ENCODE measurements around the gene KLK7. TPM values are rescaled to one million over a fixed set of nuclear protein-coding genes. Genes with fewer than 3 reads are reported as not detected.

KLK7 gene
- total and polyA plus RNA-seq, 4 donors: 0.05 to 0.31 (median 0.14) TPM; not detected in 1

GRCh38 chr19:51027126-51027806 lies 43.5 kb upstream of the KLK7 start:
- Histone ChIP-seq H3K27ac (ENCODE audit: low read depth in 1 of 2, low read length in 1 of 2) (no peak overlapping the region), H3K4me3 (no peak overlapping the region), H3K9me3 (ENCODE audit: control insufficient read depth in 4 of 4, insufficient read depth in 3 of 4, low read length in 3 of 4) (peaks cover 0 to 11% (median 0%) of the 10 kb centered on the region in 4 donors), H3K4me1 (ENCODE audit: control insufficient read depth in 5 of 5, insufficient read depth in 5 of 5, low read length in 5 of 5) (no peaks in the 10 kb centered on the region), H3K9ac (ENCODE audit: insufficient read depth in 1 of 2, low read length in 2 of 2) (no peak overlapping the region), H3K27me3 (ENCODE audit: control insufficient read depth in 3 of 3, insufficient read depth in 3 of 3, low read length in 2 of 3) (peaks cover 0 to 8% (median 3%) of the 10 kb centered on the region in 3 donors), H3K36me3 (ENCODE audit: control insufficient read depth in 4 of 4, insufficient read depth in 4 of 4, low read length in 4 of 4) (no peaks in the 10 kb centered on the region)
- DNase-seq (no peak), ATAC-seq (ENCODE audit: insufficient read depth, low FRiP score) (no peak)
- WGBS, 2 donors: 39 to 53% methylated on average over 14 of the region's 14 CpGs
- TF ChIP-seq CTCF (IDR thresholded peaks at IDR 0.05; ENCODE audit: control extremely low read depth, extremely low read depth): no peak

GRCh38 chr19:51026554-51026831 lies 42.8 kb upstream of the KLK7 start, which contains the start of gene KLK11:
TSS of gene KLK11 (minus strand) at chr19:51026616. CDS start at chr19:51025631, 985 bp downstream.
- Histone ChIP-seq H3K27me3 (ENCODE audit: control insufficient read depth in 3 of 3, insufficient read depth in 3 of 3, low read length in 2 of 3) (peaks cover 0 to 8% (median 3%) of the 10 kb centered on the region in 3 donors), H3K4me1 (ENCODE audit: control insufficient read depth in 5 of 5, insufficient read depth in 5 of 5, low read length in 5 of 5) (no peaks in the 10 kb centered on the region), H3K9ac (ENCODE audit: insufficient read depth in 1 of 2, low read length in 2 of 2) (no peak within 1 kb of the TSS), H3K36me3 (ENCODE audit: control insufficient read depth in 4 of 4, insufficient read depth in 4 of 4, low read length in 4 of 4) (no peaks in the 10 kb centered on the region), H3K4me3 (no peak within 1 kb of the TSS), H3K9me3 (ENCODE audit: control insufficient read depth in 4 of 4, insufficient read depth in 3 of 4, low read length in 3 of 4) (peaks cover 0 to 11% (median 0%) of the 10 kb centered on the region in 4 donors), H3K27ac (ENCODE audit: low read depth in 1 of 2, low read length in 1 of 2) (no peak within 1 kb of the TSS)
- WGBS, 2 donors: 77 to 88% methylated on average over 11 of the region's 11 CpGs
- ATAC-seq (ENCODE audit: insufficient read depth, low FRiP score): peak; percentile 51
- no peak for TF ChIP-seq CTCF (IDR thresholded peaks at IDR 0.05; ENCODE audit: control extremely low read depth, extremely low read depth)
- no peak for DNase-seq

GRCh38 chr19:51025809-51026553 lies 42.3 kb upstream of the KLK7 start:
- TF ChIP-seq CTCF (IDR thresholded peaks at IDR 0.05; ENCODE audit: control extremely low read depth, extremely low read depth): no peak
- WGBS, 2 donors: 57 to 68% methylated on average over 18 of the region's 18 CpGs
- Histone ChIP-seq H3K4me1 (ENCODE audit: control insufficient read depth in 5 of 5, insufficient read depth in 5 of 5, low read length in 5 of 5) (no peaks in the 10 kb centered on the region), H3K27ac (ENCODE audit: low read depth in 1 of 2, low read length in 1 of 2) (no peak overlapping the region), H3K27me3 (ENCODE audit: control insufficient read depth in 3 of 3, insufficient read depth in 3 of 3, low read length in 2 of 3) (peaks cover 3 to 8% (median 4%) of the 10 kb centered on the region in 3 donors), H3K4me3 (no peak overlapping the region), H3K36me3 (ENCODE audit: control insufficient read depth in 4 of 4, insufficient read depth in 4 of 4, low read length in 4 of 4) (no peaks in the 10 kb centered on the region), H3K9me3 (ENCODE audit: control insufficient read depth in 4 of 4, insufficient read depth in 3 of 4, low read length in 3 of 4) (peaks cover 0 to 11% (median 0%) of the 10 kb centered on the region in 4 donors), H3K9ac (ENCODE audit: insufficient read depth in 1 of 2, low read length in 2 of 2) (no peak overlapping the region)
- ATAC-seq (ENCODE audit: insufficient read depth, low FRiP score): no peak
- DNase-seq: peak in 2 of 3 donors; percentile 11 to 21
